ENCODE data around the gene POLA2.
"Not testable (repeated sequence)": the region's sequence is repeated elsewhere in the genome, so short reads cannot be mapped to it uniquely, and the experiment has no call there.

POLA2 gene, protein sequence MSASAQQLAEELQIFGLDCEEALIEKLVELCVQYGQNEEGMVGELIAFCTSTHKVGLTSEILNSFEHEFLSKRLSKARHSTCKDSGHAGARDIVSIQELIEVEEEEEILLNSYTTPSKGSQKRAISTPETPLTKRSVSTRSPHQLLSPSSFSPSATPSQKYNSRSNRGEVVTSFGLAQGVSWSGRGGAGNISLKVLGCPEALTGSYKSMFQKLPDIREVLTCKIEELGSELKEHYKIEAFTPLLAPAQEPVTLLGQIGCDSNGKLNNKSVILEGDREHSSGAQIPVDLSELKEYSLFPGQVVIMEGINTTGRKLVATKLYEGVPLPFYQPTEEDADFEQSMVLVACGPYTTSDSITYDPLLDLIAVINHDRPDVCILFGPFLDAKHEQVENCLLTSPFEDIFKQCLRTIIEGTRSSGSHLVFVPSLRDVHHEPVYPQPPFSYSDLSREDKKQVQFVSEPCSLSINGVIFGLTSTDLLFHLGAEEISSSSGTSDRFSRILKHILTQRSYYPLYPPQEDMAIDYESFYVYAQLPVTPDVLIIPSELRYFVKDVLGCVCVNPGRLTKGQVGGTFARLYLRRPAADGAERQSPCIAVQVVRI

DNA sequence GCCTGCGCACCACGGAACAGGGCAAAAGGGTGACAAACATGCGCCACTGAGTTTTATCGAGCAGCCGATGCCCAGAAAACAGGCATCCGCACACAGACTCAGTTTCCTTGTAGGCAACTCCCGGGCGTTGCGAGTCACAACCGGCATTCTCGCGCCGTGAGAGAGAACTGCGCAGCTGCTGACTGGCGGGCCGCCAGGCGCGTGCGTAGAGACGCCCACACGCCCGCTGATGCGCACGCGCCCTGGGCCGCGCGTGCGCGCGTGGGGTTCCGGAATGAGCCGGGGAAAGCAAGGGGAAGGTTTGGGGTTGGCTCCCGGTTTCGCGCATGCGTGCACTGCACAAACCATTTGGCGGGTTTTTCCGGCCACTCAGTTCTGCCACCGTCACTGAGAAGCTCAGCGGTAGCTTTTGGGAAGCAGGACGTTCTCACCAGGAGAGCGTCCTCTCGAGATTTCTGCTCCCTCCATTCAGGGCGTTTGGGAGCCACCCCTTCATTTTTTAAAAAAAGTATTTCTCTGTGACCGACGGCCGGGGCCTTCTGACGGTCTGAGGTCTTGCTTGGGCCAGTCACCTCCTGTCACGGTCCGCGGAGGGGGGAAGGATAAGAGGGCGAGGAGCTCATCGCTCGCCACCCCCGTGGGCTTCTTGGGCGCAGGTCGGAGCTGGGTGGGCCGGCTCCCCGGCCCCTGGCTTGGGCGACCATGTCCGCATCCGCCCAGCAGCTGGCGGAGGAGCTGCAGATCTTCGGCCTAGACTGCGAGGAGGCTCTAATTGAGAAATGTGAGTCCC is at the start of gene POLA2:
Gene POLA2, plus strand, starts transcription at position 372 of the 790 bp plus-strand sequence. Its CDS starts 331 bp downstream, at position 703.
- peak; percentile 95 for DNase-seq

DNA sequence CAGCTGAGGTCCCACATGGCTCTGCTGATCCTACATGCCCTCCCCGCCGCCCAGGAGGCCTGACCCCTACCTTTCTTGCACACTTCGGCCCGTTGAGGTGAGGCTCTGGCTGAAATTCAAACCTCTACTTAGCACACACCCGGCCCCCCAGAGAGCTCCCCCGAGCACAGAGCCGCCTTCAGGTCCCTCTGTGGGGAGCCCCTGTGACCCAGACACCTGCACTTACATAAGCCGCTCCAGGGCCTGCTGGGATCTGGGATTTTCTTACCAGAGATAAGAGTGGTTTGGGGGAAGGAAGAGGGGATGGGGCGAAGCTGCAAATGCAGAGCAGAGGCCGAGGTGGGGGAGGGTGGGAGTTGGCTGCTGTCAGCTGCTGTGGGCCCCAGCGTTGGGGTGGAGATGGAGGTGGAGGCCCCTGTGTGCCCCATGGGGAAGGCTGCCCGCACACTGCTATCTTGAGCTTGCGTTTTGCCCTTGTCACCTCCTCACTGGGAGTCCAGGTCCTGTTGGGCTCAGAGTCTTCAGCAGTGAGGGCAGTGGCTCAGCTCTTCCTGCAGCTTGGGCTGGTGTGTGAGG is 49.4 kb upstream of the POLA2 start:
- no peak for DNase-seq

DNA sequence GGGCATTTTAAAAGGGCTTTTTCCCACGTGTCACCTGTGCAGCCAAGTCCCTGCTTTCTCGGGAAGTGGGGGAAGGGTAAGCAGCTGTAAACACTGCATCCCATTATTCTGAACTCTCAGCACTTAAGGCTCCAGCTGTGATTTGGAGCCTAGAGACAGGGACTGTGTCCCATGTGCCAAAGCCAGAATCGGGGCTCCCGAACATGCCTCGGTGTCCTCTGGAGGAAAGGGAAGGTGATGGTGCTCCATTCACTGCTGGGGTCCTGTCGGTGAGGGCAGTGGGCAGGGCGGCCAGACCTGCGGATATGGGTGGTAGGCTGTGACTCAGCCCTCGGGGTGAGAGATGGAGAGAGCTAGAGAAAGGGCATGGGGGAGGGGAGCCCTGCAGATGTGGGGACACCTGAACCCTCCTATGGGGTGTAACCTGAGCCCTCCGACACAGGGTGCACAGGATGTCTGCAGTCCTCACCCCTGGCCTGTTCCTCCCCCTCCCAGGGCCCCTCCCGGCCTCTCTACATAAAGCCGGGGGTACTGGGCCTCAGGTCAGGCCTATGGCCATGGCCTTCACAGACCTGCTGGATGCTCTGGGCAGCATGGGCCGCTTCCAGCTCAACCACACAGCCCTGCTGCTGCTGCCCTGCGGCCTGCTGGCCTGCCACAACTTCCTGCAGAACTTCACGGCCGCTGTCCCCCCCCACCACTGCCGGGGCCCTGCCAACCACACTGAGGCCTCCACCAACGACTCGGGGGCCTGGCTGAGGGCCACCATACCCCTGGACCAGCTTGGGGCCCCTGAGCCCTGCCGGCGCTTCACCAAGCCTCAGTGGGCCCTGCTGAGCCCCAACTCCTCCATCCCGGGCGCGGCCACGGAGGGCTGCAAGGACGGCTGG is 48.2 kb upstream of the POLA2 start:
- DNase-seq = no peak

DNA sequence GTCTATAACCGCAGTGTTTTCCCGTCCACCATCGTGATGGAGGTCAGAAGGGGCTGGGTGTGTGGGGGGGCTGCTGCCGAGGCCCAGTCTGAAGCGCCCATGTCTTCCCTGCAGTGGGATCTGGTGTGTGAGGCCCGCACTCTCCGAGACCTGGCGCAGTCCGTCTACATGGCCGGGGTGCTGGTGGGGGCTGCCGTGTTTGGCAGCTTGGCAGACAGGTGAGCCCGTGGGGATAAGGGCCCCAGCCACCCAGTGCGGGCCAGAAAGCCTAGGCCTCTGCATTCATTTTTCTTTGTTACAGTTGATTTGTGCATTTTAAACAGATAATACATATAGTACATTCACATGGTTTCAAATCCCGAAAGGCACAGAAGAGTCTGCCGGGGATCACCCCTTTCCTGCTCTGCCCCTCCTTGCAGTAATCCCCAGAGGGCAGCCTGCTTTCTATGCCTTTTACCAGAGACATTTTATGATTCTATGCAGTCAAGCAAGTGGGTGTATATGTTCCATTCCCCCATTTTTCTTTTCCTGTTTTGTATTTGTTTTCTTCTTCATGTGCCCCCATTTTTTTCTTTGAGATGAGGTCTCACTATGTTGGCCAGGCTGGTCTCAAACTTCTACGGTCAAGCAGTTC is 47.4 kb upstream of the POLA2 start:
- DNase-seq = no peak

DNA sequence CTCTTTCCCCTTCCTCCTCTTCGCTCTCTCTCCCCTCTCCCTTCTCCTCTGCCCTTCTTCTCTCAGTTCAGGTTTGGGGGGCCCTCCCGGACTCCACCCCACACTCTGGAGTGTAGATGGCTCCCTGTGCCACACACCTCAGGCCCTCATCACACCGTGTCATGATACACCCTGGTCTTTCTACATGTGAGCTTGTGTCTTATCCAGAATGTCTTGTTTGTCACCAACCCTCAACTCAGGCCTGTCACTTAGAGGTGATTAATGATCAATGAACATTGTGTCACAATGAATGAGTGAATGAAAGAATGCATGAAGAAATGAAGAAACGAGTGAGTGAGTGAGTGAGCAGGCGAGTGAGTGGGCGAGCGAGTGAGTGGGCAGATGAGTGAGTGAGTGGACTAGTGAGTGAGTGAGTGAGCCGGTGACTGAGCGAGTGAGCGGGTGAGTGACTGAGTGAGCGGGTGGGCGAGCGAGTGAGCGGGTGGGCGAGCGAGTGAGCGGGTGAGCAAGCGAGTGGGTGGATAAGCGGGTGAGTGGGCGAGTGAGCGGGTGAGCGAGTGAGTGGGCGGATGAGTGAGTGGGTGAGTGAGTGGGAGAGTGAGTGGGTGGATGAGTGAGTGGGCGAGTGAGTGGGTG is 46.2 kb upstream of the POLA2 start:
- peak; percentile 34 for DNase-seq

DNA sequence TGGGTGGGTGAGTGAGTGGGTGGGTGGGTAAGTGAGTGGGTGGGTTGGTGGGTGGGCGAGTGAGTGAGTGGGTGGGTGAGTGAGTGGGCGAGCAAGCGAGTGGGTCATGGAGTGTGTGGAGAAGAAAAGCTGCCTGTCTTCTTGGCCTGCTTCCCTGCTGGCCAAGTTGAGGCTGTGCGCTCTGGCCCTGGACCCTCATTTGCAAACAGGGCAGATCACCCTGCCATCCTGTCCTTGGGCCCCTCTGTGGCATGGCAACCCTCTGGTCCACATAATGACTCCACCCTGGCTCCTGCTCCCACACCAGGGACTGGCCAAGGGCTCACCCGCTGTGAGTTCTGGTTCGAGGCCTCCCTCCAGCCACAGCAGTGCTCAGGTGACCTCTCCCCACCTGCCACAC is 44.9 kb upstream of the POLA2 start:
- no peak for DNase-seq

DNA sequence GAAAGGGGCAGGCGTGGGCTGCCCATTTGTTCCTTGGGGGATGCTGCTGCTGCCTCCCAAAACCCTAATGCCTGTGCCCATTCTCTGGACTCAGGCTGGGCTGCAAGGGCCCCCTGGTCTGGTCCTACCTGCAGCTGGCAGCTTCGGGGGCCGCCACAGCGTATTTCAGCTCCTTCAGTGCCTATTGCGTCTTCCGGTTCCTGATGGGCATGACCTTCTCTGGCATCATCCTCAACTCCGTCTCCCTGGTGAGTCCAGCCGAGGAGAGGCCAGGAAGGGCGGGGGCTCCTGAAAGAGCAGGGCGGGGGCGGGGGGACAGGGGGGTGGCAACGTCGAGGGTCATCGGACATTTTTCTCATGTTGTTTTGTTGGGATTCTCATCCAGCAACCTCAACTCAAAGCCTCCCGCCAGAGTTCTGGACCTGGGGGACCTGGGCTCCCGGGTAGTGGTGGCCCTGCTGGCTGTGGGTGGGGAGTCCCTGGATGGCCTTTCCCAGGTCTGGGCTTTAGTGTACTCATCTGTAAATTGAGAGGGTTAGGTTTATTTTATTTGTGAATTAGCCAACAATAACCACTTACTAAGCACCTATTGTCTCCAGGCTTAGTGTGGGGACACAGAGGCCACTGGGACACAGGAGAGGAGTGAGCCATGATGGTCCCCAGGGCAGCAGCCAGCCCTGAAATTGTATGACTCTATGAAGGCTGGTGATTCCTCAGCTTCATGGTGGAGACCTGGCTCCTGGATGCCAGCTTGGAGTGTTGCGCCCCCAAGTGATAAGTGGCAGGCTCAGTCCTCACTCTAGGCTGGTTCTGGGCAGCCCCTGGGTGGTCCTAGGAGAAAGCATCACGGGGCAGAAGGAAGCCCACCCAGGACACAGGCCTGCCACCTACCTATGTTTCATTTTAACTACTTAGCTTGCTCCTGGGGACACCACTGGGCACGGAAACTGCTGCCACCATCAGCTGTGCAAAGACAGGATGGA is 44.0 kb upstream of the POLA2 start:
- no peak for DNase-seq

DNA sequence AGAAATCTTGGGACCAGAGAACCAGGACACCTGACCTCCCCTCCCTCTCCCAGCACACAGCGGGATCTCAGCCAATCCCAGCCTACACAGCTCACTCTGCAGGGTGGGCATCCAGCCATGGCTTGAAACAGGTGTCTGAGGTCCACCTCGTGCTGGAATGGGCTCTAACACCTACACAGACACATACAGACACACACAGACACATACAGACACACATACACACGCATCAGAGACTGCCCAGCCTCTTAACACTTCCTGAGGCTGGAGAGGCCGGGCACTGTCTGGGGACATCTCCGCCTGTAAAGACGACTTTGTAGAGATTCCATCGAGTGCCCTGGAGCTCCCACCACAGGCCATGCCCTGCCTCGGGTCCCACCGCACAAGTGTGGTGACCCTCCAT is 43.3 kb upstream of the POLA2 start:
- DNase-seq = no peak

DNA sequence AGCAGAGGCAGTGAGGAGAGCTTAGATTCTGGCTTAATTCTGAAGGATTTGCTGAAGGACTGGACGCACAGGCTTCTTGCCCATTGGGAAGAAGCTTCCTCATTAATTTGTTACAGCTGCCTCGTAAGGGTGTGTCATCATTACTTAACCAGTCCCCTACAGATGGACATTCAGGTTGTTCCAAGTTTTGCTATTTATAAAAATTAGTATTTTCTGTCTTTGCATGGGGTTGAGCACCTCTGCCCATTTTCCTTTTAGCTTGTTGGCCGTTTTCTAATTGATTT is 41.9 kb upstream of the POLA2 start:
- DNase-seq = no peak

DNA sequence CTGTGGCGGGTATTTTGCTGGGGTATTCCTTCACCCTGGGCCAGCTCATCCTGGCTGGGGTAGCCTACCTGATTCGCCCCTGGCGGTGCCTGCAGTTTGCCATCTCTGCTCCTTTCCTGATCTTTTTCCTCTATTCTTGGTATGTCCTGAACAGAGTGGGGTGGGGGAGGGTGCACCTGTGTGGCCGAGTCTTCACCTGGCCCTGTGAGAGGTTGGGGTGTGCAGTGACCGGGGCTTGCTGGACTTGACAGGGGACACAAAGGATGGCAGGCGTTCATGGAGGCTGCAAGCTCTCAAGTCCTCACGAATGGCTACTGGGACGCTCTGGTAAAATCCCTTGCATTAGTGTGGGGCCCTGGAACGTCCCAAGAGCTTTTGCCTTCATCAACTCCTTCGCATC is 40.7 kb upstream of the POLA2 start:
- DNase-seq = no peak

DNA sequence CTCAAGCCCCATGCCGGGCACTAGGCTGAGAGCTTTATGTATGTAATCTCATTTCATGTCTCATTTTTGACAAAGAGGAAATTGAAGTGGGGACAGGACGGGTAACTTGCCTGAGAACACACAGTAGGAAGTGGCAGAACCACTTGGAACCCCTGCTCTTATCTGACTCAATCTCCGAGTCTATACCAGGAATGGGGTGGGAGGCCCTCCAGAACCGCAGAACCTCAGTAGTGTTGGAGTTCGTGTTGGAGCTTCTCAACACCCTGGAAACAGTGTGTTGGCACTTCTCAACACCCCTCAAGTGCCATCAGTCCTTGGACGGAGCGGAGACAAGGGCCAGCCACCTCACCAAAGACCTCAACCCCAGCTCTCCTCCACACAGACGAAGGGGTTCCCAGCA is 38.8 kb upstream of the POLA2 start:
- no peak for DNase-seq

DNA sequence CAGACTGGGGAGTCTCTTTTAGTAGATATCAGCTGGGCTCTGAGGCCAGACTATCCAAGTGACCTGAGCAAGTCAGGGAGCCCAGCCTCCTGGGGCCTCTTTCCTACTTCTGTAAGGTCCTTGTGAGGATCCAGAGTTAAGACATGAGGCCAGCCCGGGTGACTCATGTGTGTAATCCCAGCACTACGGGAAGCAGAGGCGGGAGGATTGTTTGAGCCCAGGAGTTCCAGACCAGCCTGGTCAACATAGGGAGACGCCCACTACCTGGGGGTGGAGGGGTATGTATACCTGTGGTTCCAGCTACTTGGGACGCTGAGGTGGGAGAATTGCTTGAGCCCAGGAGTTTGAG is 36.9 kb upstream of the POLA2 start:
- no peak for DNase-seq

DNA sequence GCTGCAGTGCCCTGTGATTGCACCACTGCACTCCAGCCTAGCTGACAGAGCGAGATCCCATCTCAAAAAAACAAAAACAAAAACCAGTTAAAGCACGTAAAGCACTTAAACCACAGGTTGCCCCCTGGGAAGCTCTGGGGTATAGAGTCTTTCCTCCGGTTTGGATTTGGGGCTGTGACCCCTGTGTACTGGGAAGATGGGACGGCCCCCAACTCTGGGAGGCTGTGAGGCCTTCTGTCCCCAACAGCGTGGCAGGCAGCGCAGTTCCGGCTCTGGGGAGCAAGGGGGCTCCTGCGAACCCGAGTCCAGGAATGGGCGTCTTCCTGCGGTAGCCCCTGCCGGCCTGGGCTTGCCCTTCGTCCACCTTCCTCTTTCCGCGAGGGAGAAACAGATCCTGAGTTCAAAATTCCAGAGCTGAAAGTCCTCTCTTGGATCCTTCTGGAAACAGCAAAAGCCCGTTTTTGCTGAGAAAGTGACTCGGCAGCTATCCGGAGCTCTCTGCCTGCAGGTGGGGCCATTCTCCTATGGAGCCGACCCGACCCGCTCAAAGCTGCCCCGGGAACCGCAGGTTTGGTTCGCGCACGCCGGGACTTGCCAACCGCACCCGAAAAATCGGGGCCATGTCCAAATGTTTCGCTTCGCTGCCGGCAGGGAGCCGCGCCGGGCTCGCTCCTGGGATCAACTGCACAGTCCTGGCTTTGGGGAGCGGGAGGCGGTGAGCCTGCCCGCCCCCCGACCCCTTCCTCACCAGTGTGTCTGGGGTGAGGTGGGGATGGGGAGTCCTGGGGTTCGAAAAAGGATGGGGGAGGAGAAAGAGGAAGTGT is 36.3 kb upstream of the POLA2 start:
- peak; percentile 43 for DNase-seq

DNA sequence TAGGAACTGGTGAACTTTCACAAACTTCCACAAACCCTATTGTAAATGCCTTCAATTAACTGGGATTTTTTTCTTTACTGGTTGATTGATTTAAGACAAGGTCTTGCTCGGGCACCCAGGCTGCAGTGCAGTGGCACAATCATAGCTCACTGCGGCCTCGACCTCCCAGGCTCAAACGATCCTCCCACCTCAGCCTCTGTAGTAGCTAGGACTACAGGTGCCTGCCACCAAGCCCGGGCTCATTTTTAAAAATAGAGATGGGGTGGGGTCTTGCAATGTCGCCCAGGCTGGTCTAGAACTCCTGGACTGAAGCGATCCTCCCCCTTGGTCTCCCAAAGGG is 35.7 kb upstream of the POLA2 start:
- DNase-seq = no peak

DNA sequence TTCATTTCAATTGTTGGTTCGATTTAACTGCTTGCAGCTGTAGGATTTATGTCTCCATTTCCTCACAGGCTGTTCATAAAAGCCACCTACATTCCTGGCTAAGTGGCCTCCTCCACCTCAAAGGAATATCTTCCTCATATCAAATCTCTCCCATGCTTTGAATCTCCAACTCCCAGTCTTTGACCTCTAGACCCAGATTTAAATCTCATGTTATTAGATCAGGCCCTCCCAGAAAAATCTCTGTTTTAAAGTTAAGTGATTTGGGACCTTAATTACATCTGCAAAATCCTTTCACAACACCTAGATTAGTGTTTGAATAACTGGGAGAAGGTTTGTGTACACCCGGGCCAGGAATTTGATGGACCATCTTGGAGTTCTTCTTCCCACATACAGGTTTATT is 33.9 kb upstream of the POLA2 start:
- DNase-seq = no peak

DNA sequence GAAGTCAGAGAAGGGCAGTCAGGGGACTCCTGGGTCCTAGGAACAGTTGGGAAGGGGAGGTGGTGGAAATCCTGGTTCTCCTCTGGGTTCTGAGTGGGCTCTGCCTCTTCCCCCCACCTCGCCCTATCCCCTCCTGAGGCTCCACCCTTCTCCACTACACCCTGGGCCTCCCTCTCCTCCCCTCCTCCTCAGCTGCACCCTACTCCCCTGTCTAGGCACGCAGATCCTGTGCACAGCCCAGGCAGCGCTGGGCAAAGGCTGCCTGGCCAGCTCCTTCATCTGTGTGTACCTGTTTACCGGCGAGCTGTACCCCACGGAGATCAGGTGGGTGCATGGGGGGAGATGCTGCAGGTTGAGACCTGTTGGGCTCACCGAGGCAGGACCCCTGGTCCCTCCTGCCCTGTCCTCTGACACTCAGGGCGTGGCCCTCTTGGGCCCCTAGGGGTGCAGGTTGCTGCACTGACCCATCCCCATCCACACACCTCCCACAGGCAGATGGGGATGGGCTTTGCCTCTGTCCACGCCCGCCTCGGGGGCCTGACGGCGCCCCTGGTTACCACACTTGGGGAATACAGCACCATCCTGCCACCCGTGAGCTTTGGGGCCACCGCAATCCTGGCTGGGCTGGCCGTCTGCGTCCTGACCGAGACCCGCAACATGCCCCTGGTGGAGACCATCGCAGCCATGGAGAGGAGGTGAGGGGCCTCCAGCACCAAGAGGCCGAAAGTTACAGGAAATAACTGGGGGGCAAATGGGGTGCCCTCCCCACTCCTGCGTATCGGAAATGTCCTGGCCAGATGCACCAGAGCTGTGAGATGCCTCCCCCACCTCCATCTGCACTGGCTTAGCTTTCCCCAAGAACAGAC is 25.3 kb upstream of the POLA2 start:
- DNase-seq = no peak

DNA sequence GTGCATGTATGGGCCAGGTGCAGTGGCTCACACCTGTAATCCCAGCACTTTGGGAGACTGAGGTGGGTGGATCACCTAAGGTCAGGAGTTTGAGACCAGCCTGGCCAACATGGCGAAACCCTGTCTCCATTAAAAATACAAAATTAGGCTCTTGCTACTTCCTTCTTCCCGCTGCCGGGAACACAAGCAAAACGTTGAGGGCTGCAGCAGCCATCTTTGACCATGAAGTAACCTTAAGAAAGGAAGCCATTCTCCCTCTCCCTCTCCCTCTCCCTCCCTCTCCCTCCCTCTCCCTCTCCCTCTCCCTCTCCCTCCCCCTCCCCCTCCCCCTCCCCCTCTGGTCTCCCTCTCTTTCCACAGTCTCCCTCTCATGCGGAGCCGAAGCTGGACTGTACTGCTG is 23.5 kb upstream of the POLA2 start:
- DNase-seq = not testable (repeated sequence)

DNA sequence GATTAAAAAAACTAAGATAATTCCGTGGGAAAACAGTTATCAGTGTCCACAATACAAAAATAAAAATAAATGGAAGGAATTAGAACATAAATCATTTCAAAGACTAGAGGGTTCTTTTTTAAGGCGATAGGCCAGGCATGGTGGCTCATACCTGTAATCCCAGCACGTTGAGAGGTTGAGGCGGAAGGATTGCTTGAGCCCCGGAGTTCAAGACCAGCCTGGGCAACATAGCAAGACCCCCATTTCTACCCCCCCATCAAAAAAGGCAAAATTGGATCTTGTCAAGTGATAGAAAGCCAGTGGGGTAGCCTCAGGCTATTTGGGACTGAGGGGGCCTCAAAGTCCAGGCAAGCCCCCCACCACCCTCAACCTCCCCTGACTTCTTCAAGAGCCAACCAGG is 20.6 kb upstream of the POLA2 start:
- no peak for DNase-seq

DNA sequence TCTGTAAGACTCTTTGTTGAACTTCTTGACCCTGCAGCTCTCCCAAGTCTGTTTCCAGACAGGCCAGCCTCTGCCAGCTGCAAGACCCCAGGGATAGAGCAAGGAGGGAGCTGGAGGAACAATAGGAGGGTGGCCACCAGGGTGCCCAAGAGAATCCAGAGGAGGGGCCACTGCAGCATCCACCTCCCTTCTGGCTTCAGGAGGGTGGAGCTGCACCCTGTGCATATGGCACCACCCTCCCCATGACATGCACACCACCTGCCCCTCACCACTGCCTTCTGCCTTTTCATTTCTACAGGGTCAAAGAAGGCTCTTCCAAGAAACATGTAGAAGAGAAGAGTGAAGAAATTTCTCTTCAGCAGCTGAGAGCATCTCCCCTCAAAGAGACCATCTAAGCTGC is 20.1 kb upstream of the POLA2 start:
- DNase-seq = no peak

Measured in activated CD4-positive, alpha-beta T cell treated with anti-CD3 and anti-CD28 coated beads for 1 hour (primary cell).